CD4-positive, alpha-beta T cell treated with Interleukin-4 for 1 hour (primary cell): ENCODE data around the gene GAGE12J.
"Not testable (repeated sequence)": the region's sequence is repeated elsewhere in the genome, so short reads cannot be mapped to it uniquely, and the experiment has no call there.

Experiments
- DNase-seq, 2 donors: peaks; one replicate each; pipeline ENCODE4 v3.0.0-alpha.2; 2020 to 2022

The GAGE12J gene

DNA sequence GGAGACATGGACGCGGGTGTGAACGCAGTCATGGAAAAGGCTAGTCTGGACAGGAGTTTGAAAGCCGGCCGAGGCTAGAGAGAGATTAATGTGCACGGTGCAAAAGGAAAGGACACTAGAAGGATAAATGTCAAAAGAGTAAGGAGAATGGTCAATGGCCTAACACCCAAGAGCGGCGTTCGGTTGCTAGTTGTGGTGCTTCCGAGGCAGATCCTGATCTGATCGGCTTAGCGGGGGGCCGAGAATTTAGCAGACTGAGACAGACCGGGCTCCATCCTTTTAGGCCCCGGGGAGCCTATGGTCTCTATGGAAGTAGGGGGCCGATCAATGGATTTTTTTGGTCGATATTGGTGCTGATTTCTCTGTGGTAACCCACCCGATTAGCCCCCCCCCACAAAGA is 11.5 kb upstream of the GAGE12J start:
- DNase-seq = no peak

DNA sequence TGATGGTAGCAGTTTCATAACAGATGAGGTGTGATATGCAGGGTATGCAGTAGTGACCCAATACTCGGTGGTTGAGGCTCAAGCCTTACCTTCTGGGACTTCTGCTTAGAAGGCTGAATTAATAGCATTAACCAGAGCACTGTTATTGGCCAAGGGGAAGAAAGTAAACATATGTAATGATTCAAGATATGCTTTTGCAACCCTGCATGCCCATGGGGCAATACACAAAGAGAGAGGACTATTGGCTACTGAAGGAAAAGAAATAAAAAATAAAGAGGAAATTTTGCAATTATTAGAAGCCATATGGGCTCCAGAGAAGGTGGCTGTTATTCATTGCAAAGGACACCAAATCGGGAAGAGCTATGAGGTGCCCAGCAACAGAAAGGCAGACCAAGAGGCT is 9.7 kb upstream of the GAGE12J start:
- no peak for DNase-seq

DNA sequence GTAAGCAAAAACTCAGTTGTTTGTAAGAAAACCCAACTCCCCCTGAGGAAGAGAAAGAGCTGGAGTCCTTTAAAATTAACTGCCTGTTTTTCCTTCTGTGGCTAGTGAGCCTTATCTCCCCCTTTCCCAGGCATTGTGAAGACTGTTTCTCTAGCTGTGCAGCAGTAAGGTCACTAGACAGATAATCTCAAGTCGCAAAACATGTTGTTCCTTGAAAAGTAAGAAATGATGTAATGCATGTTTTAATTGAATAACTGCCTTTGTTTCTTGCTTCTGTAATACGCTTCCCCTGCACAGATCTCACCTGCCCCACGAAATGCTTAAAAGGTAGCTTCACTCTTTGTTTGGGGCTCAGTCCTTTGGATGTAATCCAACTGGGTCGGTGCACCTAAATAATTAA is 5.8 kb upstream of the GAGE12J start:
- no peak for DNase-seq

DNA sequence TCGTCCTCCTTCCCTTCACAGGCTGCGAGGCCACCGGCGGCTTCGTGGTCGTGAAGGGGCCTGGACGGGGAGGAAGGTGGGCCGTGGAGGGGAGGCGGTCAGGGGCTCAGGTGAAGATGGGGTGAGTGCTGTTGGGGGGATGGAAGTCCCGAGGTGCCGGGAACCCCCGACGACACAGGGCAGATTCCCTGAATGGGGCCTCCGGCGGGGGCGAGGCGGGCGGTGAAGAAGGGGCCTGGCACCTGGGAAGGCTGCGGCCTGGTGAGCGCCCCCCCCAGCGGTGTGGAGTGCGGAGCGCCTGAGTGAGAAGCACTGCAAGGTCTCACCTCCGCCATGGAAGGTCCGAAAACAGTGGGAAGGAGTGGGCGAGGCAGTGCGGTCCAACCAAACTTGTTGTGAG is 429 bp downstream of the GAGE12J start:
- not testable (repeated sequence) for DNase-seq

DNA sequence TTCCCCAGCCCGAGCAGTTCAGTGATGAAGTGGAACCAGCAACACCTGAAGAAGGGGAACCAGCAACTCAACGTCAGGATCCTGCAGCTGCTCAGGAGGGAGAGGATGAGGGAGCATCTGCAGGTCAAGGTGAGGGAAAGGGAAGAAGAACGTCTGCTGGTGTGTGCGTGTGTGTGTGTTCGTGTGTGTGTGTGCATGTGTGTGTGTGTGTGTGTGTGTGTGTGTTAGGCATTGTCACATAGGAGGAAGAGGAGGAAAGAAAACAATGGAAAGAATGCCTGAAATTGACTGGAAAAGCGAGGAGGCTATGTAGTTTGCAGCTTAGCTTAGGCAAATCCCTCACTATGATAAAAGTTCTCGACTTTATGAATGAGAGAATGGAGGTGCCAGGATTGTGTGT is 1.9 kb downstream of the GAGE12J start:
- not testable (repeated sequence) for DNase-seq

DNA sequence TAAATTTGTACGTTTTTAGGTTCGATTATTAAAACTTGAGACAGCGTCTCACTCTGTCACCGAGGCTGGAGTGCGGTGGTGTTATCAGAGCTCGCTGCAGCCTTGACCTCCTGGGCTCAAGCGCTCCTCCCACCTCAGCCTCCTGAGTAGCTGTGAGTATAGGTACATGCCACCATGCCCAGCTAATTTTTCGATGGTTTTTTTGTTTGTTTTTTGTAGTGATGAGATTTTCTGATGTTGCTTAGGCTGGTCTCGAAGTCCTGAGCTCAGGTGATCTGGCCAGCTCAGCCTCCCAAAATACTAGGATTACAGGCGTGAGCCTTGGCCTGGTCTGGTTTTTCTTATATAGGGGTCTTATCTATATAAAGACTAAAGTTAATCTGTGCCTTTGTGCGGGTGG is 8.6 kb downstream of the GAGE12J start:
- not testable (repeated sequence) for DNase-seq

DNA sequence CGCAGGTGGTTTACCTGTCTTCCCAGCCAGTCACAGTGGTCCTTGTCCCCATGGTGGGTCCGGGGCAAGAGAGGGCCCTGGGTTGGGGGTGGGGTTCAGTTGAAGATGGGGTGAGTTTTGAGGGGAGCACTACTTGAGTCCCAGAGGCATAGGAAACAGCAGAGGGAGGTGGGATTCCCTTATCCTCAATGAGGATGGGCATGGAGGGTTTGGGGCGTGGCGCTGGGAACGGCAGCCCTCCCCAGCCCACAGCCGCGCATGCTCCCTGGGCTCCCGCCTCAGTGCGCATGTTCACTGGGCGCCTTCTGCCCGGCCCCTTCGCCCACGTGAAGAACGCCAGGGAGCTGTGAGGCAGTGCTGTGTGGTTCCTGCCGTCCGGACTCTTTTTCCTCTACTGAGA is 9.4 kb downstream of the GAGE12J start, which contains the start of gene GAGE13:
TSS of gene GAGE13 (plus strand) at position 301 of the 400 bp plus-strand sequence. CDS start 1,156 bp downstream, outside the sequence.
- not testable (repeated sequence) for DNase-seq

DNA sequence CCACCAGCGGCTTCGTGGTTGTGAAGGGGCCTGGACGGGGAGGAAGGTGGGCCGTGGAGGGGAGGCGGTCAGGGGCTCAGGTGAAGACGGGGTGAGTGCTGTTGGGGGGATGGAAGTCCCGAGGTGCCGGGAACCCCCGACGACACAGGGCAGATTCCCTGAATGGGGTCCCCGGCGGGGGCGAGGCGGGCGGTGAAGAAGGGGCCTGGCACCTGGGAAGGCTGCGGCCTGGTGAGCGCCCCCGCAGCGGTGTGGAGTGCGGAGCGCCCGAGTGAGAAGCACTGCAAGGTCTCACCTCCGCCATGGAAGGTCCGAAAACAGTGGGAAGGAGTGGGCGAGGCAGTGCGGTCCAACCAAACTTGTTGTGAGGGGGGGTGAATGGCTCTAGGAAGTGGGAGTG is 10.0 kb downstream of the GAGE12J start:
- not testable (repeated sequence) for DNase-seq

DNA sequence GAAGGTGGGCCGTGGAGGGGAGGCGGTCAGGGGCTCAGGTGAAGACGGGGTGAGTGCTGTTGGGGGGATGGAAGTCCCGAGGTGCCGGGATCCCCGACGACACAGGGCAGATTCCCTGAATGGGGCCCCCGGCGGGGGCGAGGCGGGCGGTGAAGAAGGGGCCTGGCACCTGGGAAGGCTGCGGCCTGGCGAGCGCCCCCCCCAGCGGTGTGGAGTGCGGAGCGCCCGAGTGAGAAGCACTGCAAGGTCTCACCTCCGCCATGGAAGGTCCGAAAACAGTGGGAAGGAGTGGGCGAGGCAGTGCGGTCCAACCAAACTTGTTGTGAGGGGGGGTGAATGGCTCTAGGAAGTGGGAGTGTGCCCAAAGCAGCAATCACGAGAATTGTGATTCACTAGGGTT is 19.6 kb downstream of the GAGE12J start:
- not testable (repeated sequence) for DNase-seq

DNA sequence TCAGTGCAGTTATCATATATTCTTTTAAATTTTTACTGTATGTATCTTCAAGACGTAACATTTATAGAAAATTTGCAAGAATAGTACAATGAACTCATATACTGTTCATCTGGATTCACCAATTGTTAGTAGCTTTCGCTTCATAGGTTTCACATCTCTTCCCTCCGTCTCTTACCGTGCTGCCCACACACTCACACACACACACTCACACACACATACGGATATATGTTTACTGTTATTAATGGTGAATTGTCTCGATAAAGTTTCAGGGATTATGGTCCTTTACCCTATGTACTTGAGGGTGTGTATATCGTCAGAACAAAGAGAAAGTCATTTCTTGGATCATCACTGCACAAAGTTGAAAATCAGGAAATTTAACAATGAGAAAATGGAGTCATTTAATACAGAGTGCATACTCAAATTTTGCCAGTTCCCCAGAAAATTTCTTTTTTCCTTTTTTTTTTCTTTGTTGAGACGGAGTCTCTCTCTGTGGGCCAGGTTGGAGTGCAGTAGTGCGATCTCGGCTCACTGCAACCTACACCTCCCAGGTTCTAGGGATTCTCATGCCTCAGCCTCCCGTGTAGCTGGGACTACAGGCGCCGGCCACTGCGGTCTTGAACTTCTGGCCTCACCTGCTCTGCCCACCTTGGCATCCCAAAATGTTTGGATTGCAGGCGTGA is 22.8 kb downstream of the GAGE12J start:
- DNase-seq = not testable (repeated sequence)

DNA sequence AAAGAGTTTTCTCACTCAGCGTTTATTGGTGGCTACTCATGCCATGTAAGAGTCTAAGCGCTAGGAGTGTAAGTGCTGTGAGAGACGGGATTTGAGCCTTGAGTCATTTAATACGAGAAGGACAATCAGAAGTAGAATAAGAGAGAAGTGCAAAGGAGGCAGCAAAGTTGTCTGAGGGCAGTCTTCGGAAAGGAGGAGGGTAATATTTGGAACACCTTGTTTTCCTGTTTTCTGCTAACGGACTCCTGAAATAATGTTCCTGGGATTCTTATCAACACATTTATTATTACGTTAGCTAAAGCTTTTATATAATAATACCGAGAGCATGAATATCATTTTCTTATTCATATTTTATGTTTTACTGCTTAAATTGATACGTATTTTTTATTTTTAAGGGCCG is 23.6 kb downstream of the GAGE12J start:
- DNase-seq = not testable (repeated sequence)

DNA sequence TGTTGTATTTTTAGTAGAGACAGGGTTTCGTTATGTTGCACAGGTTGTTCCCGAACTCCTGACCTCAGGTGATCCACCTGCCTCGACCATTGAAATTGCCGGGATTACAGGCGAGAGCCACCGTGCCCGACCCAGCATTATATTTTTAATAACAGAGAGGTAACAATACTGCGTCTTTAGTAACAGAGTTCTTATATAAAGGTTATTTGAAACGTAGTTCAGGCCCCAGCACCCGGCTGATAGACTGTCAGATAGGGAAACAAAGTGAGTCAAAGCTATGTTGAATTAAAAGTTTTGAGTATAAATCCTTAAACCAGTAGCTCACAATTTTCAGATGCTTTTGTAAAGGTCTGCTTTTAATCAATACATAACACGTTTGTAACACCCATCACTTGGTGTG is 24.3 kb downstream of the GAGE12J start:
- DNase-seq = not testable (repeated sequence)
